Lower lobe of right lung (tissue), 2 donors: Measurements from ENCODE around the gene ARPIN. TPM values are rescaled to one million over a fixed set of nuclear protein-coding genes. Genes with fewer than 3 reads are reported as not detected.

ENCODE experiments used
- ATAC-seq, 2 donors: fragments of 200-7000 bp; cut with Tn5 transposase; one replicate each; pipeline ENCODE4 v1.9.1; 2020 to 2022; ENCODE audit warnings: mild to moderate bottlenecking in 2 of 2, moderate library complexity in 2 of 2
- DNase-seq: peaks from one replicate; pipeline ENCODE4 v3.0.0-alpha.2; 2020
- H3K27ac ChIP-seq: fragments of 200-600 bp; one replicate; pipeline ENCODE4 v1.8.0; 2022
- H3K27me3 ChIP-seq: fragments of 200-600 bp; one replicate; pipeline ENCODE4 v1.8.0; 2022; ENCODE audit warnings: low read depth
- H3K36me3 ChIP-seq: fragments of 200-600 bp; one replicate; pipeline ENCODE4 v1.8.0; 2022; ENCODE audit warnings: mild to moderate bottlenecking
- H3K4me1 ChIP-seq: fragments of 200-600 bp; one replicate; pipeline ENCODE4 v1.8.0; 2022
- H3K4me3 ChIP-seq: fragments of 200-600 bp; one replicate; pipeline ENCODE4 v1.8.0; 2022; ENCODE audit warnings: mild to moderate bottlenecking
- H3K9me3 ChIP-seq: fragments of 200-600 bp; one replicate; pipeline ENCODE4 v1.8.0; 2022
- intact Hi-C: fragments of 100-400 bp; cut with DNase I; formaldehyde crosslinking; loops from one replicate; pipeline ENCODE4 v1.11.0; 2022
- total RNA-seq: library from RNA; stranded (reverse); fragmentation: NEBNext Ultra II Directional; extraction: Animal tissue kit (Norgen Biotek cat#: 25700); gene quantifications from one replicate; pipeline ENCODE4 v1.2.1, GENCODE V29; 2021
- TF ChIP-seq, protein P1 (sequence below): fragments of 200-600 bp; IDR thresholded peaks from one replicate; pipeline ENCODE4 v1.8.0; 2022; ENCODE audit warnings: antibody characterized with exemption, mild to moderate bottlenecking
- donor health status: DM: no; HTN: yes; CAD: no; lungs with severe emphysema.

Gene ARPIN
- total RNA-seq, 1 donor from 2014 or later: 30.9 TPM

DNA sequence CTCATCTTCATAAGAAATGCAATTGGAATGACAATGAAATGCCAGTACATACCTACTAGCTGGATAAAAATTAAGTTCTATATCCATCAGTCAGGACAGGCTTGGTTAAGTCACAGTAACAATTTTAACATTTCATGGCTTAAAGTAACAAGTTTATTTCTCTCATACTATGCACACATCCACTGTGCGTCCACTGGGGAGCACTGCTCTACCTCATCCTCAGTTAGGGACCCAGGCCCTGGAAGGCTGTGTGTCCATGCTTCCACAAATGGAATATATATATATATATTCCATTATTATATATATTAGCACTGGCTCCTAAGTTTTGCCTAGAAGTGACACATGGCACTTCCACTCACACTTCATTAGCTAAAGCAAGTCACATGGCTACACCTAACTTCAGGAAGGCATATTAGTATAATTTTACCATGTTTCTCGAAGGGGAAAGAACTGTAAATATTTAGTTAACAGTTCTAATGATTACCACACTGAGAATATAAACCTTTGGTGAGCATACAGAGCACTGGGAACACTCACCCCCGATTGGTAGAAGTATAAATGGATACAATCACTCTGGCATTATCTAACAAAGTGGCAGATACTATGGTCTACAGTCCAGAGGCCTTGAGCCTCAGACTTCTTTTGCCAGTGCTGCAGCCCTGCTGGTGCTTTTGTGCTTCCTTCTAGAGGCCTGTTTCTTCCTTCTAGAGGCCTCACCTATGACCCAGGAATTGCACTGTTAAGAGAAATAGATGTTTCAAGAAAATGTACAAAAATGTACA, 47.6 kb downstream of the ARPIN start:
- H3K27ac ChIP-seq: no peak overlapping the region
- H3K36me3 ChIP-seq: peaks cover 56% of the 10 kb centered on the region
- H3K9me3 ChIP-seq: no peaks in the 10 kb centered on the region
- TF ChIP-seq, protein P1, sequence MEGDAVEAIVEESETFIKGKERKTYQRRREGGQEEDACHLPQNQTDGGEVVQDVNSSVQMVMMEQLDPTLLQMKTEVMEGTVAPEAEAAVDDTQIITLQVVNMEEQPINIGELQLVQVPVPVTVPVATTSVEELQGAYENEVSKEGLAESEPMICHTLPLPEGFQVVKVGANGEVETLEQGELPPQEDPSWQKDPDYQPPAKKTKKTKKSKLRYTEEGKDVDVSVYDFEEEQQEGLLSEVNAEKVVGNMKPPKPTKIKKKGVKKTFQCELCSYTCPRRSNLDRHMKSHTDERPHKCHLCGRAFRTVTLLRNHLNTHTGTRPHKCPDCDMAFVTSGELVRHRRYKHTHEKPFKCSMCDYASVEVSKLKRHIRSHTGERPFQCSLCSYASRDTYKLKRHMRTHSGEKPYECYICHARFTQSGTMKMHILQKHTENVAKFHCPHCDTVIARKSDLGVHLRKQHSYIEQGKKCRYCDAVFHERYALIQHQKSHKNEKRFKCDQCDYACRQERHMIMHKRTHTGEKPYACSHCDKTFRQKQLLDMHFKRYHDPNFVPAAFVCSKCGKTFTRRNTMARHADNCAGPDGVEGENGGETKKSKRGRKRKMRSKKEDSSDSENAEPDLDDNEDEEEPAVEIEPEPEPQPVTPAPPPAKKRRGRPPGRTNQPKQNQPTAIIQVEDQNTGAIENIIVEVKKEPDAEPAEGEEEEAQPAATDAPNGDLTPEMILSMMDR: no peak
- no peak for ATAC-seq
- no peak overlapping the region for H3K4me3 ChIP-seq
- no peak for DNase-seq
- no peaks in the 10 kb centered on the region for H3K27me3 ChIP-seq
- intact Hi-C loops: no loop called here
- H3K4me1 ChIP-seq: no peaks in the 10 kb centered on the region

DNA sequence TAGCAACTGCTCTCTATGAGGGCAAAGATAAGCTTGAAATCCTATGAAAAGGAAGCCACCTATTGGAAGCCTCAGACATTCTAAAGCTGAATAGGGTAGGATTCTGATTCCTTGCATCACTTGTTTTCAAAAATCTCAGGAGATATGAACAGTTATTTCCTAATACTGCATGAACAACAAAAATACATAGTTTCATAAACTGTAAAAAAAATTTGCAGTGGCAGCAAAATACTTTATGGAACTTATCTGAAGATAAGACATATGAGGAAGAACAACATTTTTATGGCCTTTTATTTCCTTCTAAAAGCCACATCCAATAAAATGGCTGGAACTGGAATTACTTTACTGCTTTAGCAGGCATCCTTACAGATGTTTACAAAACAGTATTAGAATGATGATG, 48.8 kb downstream of the ARPIN start:
- DNase-seq (no peak), ATAC-seq (no peak)
- H3K9me3 ChIP-seq: no peaks in the 10 kb centered on the region
- TF ChIP-seq, protein P1: no peak
- H3K4me1 ChIP-seq: no peaks in the 10 kb centered on the region
- peaks cover 55% of the 10 kb centered on the region for H3K36me3 ChIP-seq
- H3K4me3 ChIP-seq: no peak overlapping the region
- H3K27me3 ChIP-seq: no peaks in the 10 kb centered on the region
- H3K27ac ChIP-seq: no peak overlapping the region
- intact Hi-C loops: no loop called here

DNA sequence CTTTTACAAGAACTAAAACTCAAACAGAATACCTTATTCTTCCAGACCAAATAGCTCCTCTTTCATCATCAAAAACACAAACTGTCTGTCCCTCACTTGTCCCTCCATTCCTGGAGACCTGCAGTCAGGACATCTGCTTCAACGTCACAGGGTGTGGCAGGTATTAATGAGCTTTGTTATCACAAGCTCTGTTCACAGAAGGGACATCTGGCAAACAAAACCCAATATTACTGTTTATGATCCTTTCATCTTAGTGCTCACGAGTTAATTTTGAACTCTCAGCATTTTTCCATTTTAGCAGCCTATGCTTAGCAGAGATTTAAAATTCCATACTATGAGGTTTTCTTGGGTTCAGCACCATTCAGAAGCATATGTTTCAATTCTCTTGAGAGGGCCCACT, 51.9 kb downstream of the ARPIN start:
- Histone ChIP-seq H3K27ac (no peak overlapping the region), H3K9me3 (no peaks in the 10 kb centered on the region), H3K4me3 (no peak overlapping the region), H3K4me1 (no peaks in the 10 kb centered on the region), H3K27me3 (no peaks in the 10 kb centered on the region), H3K36me3 (peaks cover 63% of the 10 kb centered on the region)
- intact Hi-C loops: no loop called here
- TF ChIP-seq, protein P1: no peak
- DNase-seq (no peak), ATAC-seq (no peak)

DNA sequence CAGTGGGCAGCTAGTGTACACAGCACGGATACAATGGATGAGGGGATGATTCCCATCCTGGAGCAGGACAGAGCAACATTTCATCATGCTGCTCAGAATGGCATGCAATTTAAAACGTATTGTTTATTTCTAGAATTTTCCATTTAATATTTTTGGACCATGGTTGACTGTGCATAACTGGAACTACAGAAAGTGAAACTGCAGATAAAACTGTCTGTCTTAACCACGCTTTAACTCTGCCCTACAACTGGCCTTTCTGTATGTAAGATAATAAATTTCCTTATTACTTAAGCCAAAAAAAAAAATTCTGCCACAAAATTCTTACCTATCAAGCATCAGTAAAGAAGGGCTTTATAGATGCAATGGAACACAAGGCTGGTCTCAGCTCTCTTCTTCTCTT, 52.3 kb downstream of the ARPIN start:
- Histone ChIP-seq H3K27ac (no peak overlapping the region), H3K4me1 (no peaks in the 10 kb centered on the region), H3K9me3 (no peaks in the 10 kb centered on the region), H3K27me3 (no peaks in the 10 kb centered on the region), H3K4me3 (no peak overlapping the region), H3K36me3 (peaks cover 58% of the 10 kb centered on the region)
- ATAC-seq (no peak), DNase-seq (no peak)
- intact Hi-C loops: no loop called here
- TF ChIP-seq, protein P1: no peak

DNA sequence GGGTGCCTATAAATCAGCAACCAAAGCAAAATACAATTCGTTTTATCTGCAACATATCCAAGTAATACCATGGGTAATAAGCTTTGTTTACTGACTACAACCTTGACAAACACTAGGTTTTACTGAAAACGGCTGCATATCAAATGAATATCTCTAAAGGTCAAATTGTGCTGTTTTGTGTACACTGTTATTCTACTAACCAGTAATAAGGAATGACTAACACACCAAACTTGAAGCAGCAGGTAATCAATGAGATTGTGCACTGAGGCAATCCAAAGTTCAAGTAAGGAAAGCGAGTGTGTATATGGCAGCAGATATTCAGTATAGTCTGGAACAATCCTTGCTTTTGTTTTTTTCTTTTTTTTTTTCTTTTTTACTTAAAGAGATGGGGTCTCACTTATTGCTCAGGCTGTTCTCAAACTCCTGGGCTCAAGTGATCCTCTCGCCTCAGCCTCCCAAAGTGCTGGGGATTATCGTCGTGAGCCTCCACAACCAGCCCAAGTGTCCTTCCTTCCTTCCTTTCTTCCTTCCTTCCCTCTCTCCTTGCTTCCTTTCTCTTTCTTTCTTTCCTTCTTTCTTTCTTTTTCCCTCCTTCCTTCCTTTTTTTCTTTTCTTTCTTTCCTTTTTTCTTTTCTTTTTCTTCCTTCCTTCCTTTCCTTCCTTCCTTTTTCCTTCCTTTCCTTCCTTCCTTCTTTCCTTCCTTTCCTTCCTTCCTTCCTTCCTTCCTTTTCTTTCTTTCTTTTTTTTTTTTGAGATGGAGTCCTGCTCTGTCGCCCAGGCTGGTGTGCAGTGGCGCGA, 53.9 kb downstream of the ARPIN start:
- DNase-seq: no peak
- H3K27ac ChIP-seq: no peak overlapping the region
- TF ChIP-seq, protein P1: no peak
- no peak for ATAC-seq
- no peak overlapping the region for H3K4me3 ChIP-seq
- intact Hi-C loops: no loop called here
- no peaks in the 10 kb centered on the region for H3K27me3 ChIP-seq
- H3K9me3 ChIP-seq: no peaks in the 10 kb centered on the region
- no peaks in the 10 kb centered on the region for H3K4me1 ChIP-seq
- H3K36me3 ChIP-seq: peaks cover 46% of the 10 kb centered on the region
